ENCODE results near the gene EVPL. TPM values are rescaled to one million over a fixed set of nuclear protein-coding genes. Genes with fewer than 3 reads are reported as not detected.

EVPL gene
- total RNA-seq, 1 experiment from 2014 or later: 1.3 TPM

GRCh38 chr17:76008208-76008607 lies 18.9 kb downstream of the EVPL start:
- CTCF ChIA-PET: interaction anchor here (0.6 to 7.6 kb wide), 14 partner anchors 9 to 937 kb away, joined by 3 to 112 read pairs (median 4); partner anchors contain the start of genes CDK3, MRPL38 and TRIM47
- Mint-ChIP-seq H3K36me3 (no peaks in the 10 kb centered on the region), H3K27ac (no peak overlapping the region), H3K9me3 (peaks cover 6% of the 10 kb centered on the region; the same call in 1 of the 2 replicates), H3K27me3 (ENCODE audit: low read depth) (no peaks in the 10 kb centered on the region), H3K4me3 (no peak overlapping the region), H3K4me1 (no peaks in the 10 kb centered on the region)
- no peak for ATAC-seq
- POLR2A ChIA-PET: no interaction called here
- DNase-seq (ENCODE audit: low spot score): no peak
- no peak for TF ChIP-seq ZMAT4 (CRISPR knock-in tag; IDR thresholded peaks at IDR 0.05)
- TF ChIP-seq AFF4 (CRISPR knock-in tag; IDR thresholded peaks at IDR 0.05; ENCODE audit: borderline replicate concordance): no peak
- no peak for TF ChIP-seq FOXP4 (CRISPR knock-in tag; IDR thresholded peaks at IDR 0.05)

GRCh38 chr17:76007850-76008165 lies 19.3 kb downstream of the EVPL start:
- Mint-ChIP-seq H3K4me1 (no peaks in the 10 kb centered on the region), H3K36me3 (no peaks in the 10 kb centered on the region), H3K27ac (no peak overlapping the region), H3K4me3 (no peak overlapping the region), H3K9me3 (peaks cover 6% of the 10 kb centered on the region; the same call in 1 of the 2 replicates), H3K27me3 (ENCODE audit: low read depth) (no peaks in the 10 kb centered on the region)
- ChIA-PET POLR2A (no interaction called here), CTCF (interaction anchor here (0.8 to 7.6 kb wide), 12 partner anchors 8 to 272 kb away, joined by 3 to 112 read pairs (median 4); partner anchors contain the start of genes CDK3, MRPL38 and TRIM47)
- no peak for DNase-seq (ENCODE audit: low spot score)
- TF ChIP-seq ARID4B (CRISPR knock-in tag; IDR thresholded peaks at IDR 0.05; ENCODE audit: borderline replicate concordance) (no peak), CREB1 (CRISPR knock-in tag; IDR thresholded peaks at IDR 0.05) (no peak)
- no peak for ATAC-seq

- DNase-seq (ENCODE audit: low spot score) (no peak), ATAC-seq (no peak)
- no peaks in the 10 kb centered on the region for H3K27me3 Mint-ChIP-seq (ENCODE audit: low read depth)
- TF ChIP-seq USF2 (CRISPR knock-in tag; IDR thresholded peaks at IDR 0.05) (no peak), HMGA2 (CRISPR knock-in tag; IDR thresholded peaks at IDR 0.05) (no peak), FOXJ3 (CRISPR knock-in tag; IDR thresholded peaks at IDR 0.05; ENCODE audit: borderline replicate concordance) (no peak), JAZF1 (CRISPR knock-in tag; IDR thresholded peaks at IDR 0.05) (no peak)
- ChIA-PET CTCF (interaction anchor here (0.9 to 4.7 kb wide), 9 partner anchors 12 to 273 kb away, joined by 3 to 19 read pairs (median 4); partner anchors contain the start of genes MRPL38 and TRIM47), POLR2A (no interaction called here)
- no peaks in the 10 kb centered on the region for H3K4me1 Mint-ChIP-seq
- H3K36me3 Mint-ChIP-seq: no peaks in the 10 kb centered on the region
- no peak overlapping the region for H3K4me3 Mint-ChIP-seq
- H3K9me3 Mint-ChIP-seq: peaks cover 6% of the 10 kb centered on the region; the same call in 1 of the 2 replicates
- no peak overlapping the region for H3K27ac Mint-ChIP-seq
Observed at GRCh38 chr17:76007131-76007849, 19.8 kb downstream of the EVPL start.

Measured in WTC11 (cell line).